CD4-positive, alpha-beta memory T cell (primary cell): ENCODE data around the gene PLA2G4B. TPM values are rescaled to one million over a fixed set of nuclear protein-coding genes. Genes with fewer than 3 reads are reported as not detected.
A peak's percentile ranks its signal among the peaks of the same experiment; 100 is the strongest.

Experiments used
- CTCF ChIA-PET: fragments of 350-600 bp; sonication (Branson Sonifier 250); formaldehyde crosslinking; loops from one replicate; lab custom pipeline; 2021; ENCODE audit warnings: inconsistent platforms; ENCODE audit not compliant: partially characterized antibody; lab: Charles Lee
- POLR2A ChIA-PET: fragments of 350-600 bp; sonication (Branson Sonifier 250); formaldehyde crosslinking; loops from one replicate; lab custom pipeline; 2021; ENCODE audit not compliant: partially characterized antibody; lab: Charles Lee
- DNase-seq, 5 donors: peaks; one replicate each; pipeline versions ENCODE4 v3.0.0 to v3.0.0-alpha.2; 2020 to 2022; ENCODE audit warnings: mixed read lengths in 1 of 5
- H3K27ac ChIP-seq: one replicate; pipeline ENCODE4 v1.7.0; 2013; ENCODE audit warnings: low read depth, low read length
- H3K27me3 ChIP-seq: 2 replicates; pipeline ENCODE4 v1.7.0; 2013; ENCODE audit warnings: mild to moderate bottlenecking, low read length, moderate library complexity; ENCODE audit not compliant: insufficient read depth
- H3K36me3 ChIP-seq: 2 replicates; pipeline ENCODE4 v1.7.0; 2013; ENCODE audit warnings: mild to moderate bottlenecking, low read length, moderate library complexity; ENCODE audit not compliant: insufficient read depth
- H3K4me1 ChIP-seq: 2 replicates; pipeline ENCODE4 v1.7.0; 2013; ENCODE audit warnings: mild to moderate bottlenecking, low read length, moderate library complexity; ENCODE audit not compliant: insufficient read depth
- H3K4me3 ChIP-seq, 2 donors: one replicate each; pipeline ENCODE4 v1.7.0; 2013; ENCODE audit warnings: low read length in 2 of 2, mild to moderate bottlenecking in 1 of 2
- H3K9me3 ChIP-seq, 2 donors: one replicate each; pipeline ENCODE4 v1.7.0; 2013; ENCODE audit warnings: low read length in 2 of 2, control low read depth in 1 of 2; ENCODE audit not compliant: control insufficient read depth in 1 of 2
- H3K27ac Mint-ChIP-seq, 7 donors: one replicate each; pipeline ENCODE4 v1.8.0; 2020 to 2021; ENCODE audit warnings: mixed read lengths in 7 of 7, mild to moderate bottlenecking in 6 of 7, inconsistent platforms in 3 of 7, moderate library complexity in 3 of 7
- H3K27me3 Mint-ChIP-seq, 2 donors: one replicate each; pipeline ENCODE4 v1.8.0; 2020 to 2021; ENCODE audit warnings: mixed read lengths in 2 of 2
- H3K36me3 Mint-ChIP-seq, 2 donors: one replicate each; pipeline ENCODE4 v1.8.0; 2020 to 2021; ENCODE audit warnings: mixed read lengths in 2 of 2, inconsistent platforms in 1 of 2, mild to moderate bottlenecking in 1 of 2
- H3K4me1 Mint-ChIP-seq, 4 donors: one replicate each; pipeline ENCODE4 v1.8.0; 2020 to 2021; ENCODE audit warnings: mixed read lengths in 4 of 4, mild to moderate bottlenecking in 1 of 4
- H3K4me3 Mint-ChIP-seq, 8 donors: one replicate each; pipeline ENCODE4 v1.8.0; 2020 to 2021; ENCODE audit warnings: mixed read lengths in 8 of 8, mild to moderate bottlenecking in 7 of 8, moderate library complexity in 6 of 8, inconsistent platforms in 3 of 8
- H3K9me3 Mint-ChIP-seq, 8 donors: one replicate each; pipeline ENCODE4 v1.8.0; 2020 to 2021; ENCODE audit warnings: mixed read lengths in 8 of 8, mild to moderate bottlenecking in 5 of 8, inconsistent platforms in 3 of 8, moderate library complexity in 1 of 8
- intact Hi-C: fragments of 100-400 bp; cut with micrococcal nuclease; formaldehyde crosslinking; loops from one replicate; pipeline ENCODE4 v1.15.1; 2023
- polyA plus RNA-seq, 2 donors: library from polyadenylated mRNA; unstranded; fragments of 300-500 nt; fragmentation: Illumina TruSeq; gene quantifications; one replicate each; pipeline ENCODE4 v1.2.3, GENCODE V29; 2021
- total RNA-seq, 2 experiments: library from RNA; stranded (reverse); gene quantifications; one replicate each; pipeline ENCODE4 v1.2.3, GENCODE V29; 2021

PLA2G4B gene
- total and polyA plus RNA-seq, 4 experiments from 2014 or later: 1.5 to 64.9 (median 33.7) TPM

DNA sequence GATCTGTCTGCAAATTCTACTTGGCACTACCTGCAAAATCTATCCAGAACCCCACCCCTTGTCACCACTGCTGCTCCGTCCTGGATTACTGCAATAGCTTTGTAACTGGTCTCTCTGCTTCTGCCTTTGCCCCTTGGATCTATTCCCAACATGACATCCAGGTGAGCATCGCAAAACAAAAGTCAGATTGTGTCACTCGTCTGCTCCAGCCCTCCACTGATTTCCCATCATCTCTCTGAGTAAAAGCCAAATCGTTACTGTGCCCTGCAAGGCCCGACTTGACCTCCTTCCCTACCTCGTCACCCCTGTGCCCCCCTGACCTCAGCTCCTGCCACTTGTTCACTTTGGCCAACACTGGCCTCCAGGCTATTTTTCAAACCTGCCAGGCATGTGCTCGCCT is 45.8 kb downstream of the PLA2G4B start:
- CTCF ChIA-PET: interaction anchor here (1.1 kb wide), 1 partner anchor 20 kb away, joined by 3 read pairs; no protein-coding TSS in a partner anchor
- Histone ChIP-seq H3K27me3 (no peaks in the 10 kb centered on the region), H3K9me3 (no peaks in the 10 kb centered on the region), H3K36me3 (no peaks in the 10 kb centered on the region), H3K4me3 (no peak overlapping the region), H3K27ac (no peak overlapping the region), H3K4me1 (peaks cover 18% of the 10 kb centered on the region)
- Mint-ChIP-seq H3K4me1 (peaks cover 10 to 34% (median 22%) of the 10 kb centered on the region in 4 donors), H3K9me3 (no peaks in the 10 kb centered on the region), H3K36me3 (no peaks in the 10 kb centered on the region), H3K4me3 (peak overlapping the region in 1 of 8 donors; percentile 48), H3K27ac (peak overlapping the region in 2 of 7 donors; percentile 58 to 59), H3K27me3 (peaks cover 0 to 10% of the 10 kb centered on the region in 2 donors)
- intact Hi-C loops: no loop called here
- POLR2A ChIA-PET: no interaction called here
- no peak for DNase-seq

DNA sequence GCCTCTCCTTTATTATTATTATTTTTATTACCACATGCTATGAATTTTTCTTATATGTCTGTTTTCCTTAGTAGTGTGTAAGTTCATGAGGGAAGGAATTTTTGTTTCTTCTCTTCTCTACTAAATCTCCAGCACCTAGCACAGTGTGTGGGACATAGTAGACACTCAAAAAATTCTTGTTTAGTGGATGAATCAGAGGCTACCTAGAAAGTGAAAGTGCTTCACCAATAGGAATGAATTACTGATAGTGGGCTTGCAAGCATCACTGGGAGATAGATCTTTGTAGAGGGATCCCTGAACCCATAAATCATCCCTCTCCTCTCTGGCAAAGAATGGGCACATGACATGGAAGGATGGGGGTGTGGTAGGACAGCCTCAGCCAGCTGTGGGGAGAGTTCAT is 46.7 kb downstream of the PLA2G4B start:
- Mint-ChIP-seq H3K4me1 (peaks cover 10 to 41% (median 24%) of the 10 kb centered on the region in 4 donors), H3K4me3 (no peak overlapping the region), H3K9me3 (no peaks in the 10 kb centered on the region), H3K27ac (peak overlapping the region in 1 of 7 donors; percentile 36), H3K36me3 (no peaks in the 10 kb centered on the region), H3K27me3 (peaks cover 0 to 9% of the 10 kb centered on the region in 2 donors)
- Histone ChIP-seq H3K27me3 (no peaks in the 10 kb centered on the region), H3K27ac (no peak overlapping the region), H3K9me3 (no peaks in the 10 kb centered on the region), H3K36me3 (no peaks in the 10 kb centered on the region), H3K4me1 (peaks cover 18% of the 10 kb centered on the region), H3K4me3 (no peak overlapping the region)
- POLR2A ChIA-PET: interaction anchor here (2.2 kb wide), 1 partner anchor 10 kb away, joined by 10 read pairs; no protein-coding TSS in a partner anchor
- intact Hi-C loops: no loop called here
- CTCF ChIA-PET: interaction anchor here (1.1 kb wide), 1 partner anchor 19 kb away, joined by 3 read pairs; no protein-coding TSS in a partner anchor
- DNase-seq: no peak

DNA sequence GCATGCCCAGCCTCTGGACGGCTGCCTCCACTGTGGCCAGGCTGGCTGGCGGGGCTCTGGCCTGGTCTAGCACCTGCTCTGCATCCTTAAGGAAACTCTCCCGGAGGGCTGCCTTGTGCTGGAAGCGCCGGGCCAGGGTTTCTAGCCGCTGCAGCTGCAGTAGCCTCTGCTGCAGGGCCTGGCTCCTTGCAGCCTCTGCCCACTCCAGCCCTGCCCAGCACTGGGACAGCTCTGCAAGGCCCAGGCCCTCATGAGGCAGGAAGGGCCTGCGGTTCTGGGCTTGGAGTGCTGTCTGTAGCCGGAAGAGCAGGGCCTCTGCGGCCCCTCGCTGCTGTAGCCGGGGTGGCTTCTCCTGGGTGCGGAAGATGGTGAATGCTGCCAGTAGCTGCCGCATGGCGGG is 47.2 kb downstream of the PLA2G4B start:
- peaks cover 18% of the 10 kb centered on the region for H3K4me1 ChIP-seq
- H3K9me3 Mint-ChIP-seq: no peaks in the 10 kb centered on the region
- no peak overlapping the region for H3K4me3 ChIP-seq
- H3K27ac ChIP-seq: no peak overlapping the region
- H3K27me3 Mint-ChIP-seq: peaks cover 0 to 5% of the 10 kb centered on the region in 2 donors
- H3K27ac Mint-ChIP-seq: no peak overlapping the region
- H3K9me3 ChIP-seq: no peaks in the 10 kb centered on the region
- POLR2A ChIA-PET: interaction anchor here (0.6 to 2.2 kb wide), 3 partner anchors 10 to 111 kb away, joined by 3 to 10 read pairs (median 4); partner anchors contain the start of gene MAPKBP1
- H3K36me3 Mint-ChIP-seq: no peaks in the 10 kb centered on the region
- no peak for DNase-seq
- H3K36me3 ChIP-seq: no peaks in the 10 kb centered on the region
- no peak overlapping the region for H3K4me3 Mint-ChIP-seq
- peaks cover 10 to 41% (median 26%) of the 10 kb centered on the region in 4 donors for H3K4me1 Mint-ChIP-seq
- intact Hi-C loops: no loop called here
- no peaks in the 10 kb centered on the region for H3K27me3 ChIP-seq
- CTCF ChIA-PET: interaction anchor here (0.9 to 1.1 kb wide), 3 partner anchors 9 to 113 kb away, joined by 3 read pairs; no protein-coding TSS in a partner anchor

DNA sequence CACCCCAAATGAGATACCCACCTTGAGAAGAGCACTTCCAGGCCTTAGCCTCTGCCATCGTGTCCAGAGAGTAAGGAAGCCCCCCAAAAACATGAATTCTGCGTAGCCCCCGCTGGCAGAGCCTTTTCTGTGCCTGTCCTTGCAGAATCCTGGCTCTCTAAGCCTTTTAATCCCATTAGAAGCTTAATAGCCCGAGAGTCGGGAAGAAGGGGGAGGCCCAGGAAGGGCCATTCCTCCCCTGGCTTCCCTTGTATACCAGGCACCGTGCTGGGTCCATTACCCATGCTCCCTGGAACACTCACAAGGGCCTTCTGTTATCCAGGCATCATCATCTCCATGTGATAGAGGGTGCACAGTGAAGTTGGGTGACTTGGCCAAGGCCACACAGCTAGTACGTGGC is 48.1 kb downstream of the PLA2G4B start:
- CTCF ChIA-PET: interaction anchor here (0.9 to 2.0 kb wide), 3 partner anchors 8 to 114 kb away, joined by 3 to 6 read pairs (median 3); no protein-coding TSS in a partner anchor
- intact Hi-C loops: no loop called here
- no peaks in the 10 kb centered on the region for H3K27me3 ChIP-seq
- Mint-ChIP-seq H3K4me1 (peaks cover 10 to 34% (median 25%) of the 10 kb centered on the region in 4 donors), H3K4me3 (no peak overlapping the region), H3K36me3 (no peaks in the 10 kb centered on the region), H3K9me3 (no peaks in the 10 kb centered on the region), H3K27ac (no peak overlapping the region), H3K27me3 (no peaks in the 10 kb centered on the region)
- no peaks in the 10 kb centered on the region for H3K36me3 ChIP-seq
- H3K4me3 ChIP-seq: no peak overlapping the region
- POLR2A ChIA-PET: interaction anchor here (0.6 to 2.2 kb wide), 3 partner anchors 9 to 112 kb away, joined by 3 to 10 read pairs (median 4); partner anchors contain the start of gene MAPKBP1
- H3K9me3 ChIP-seq: no peaks in the 10 kb centered on the region
- peaks cover 14% of the 10 kb centered on the region for H3K4me1 ChIP-seq
- no peak overlapping the region for H3K27ac ChIP-seq
- DNase-seq: no peak

DNA sequence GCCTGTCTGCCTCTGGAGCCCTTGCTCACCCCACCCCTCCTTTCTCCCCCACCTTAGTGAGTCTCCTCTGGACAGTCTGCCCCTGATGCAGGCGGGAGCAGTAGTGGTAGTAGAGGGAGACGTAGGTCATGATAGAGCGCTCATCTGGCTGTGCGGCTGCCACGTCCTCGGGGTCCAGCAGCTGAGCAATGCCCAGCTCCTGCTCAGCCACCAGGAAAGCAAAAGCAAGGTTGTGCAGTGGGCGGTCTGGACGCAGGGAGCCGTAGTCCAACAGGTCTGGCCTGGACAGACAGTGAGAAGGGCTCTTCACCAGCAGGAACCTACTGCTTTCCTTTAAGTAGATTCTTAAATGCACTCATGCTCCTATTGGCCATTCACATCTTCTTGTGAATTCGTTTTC is 48.5 kb downstream of the PLA2G4B start:
- ChIA-PET POLR2A (interaction anchor here (0.8 to 2.2 kb wide), 2 partner anchors 8 to 35 kb away, joined by 3 to 10 read pairs; no protein-coding TSS in a partner anchor), CTCF (interaction anchor here (2.0 kb wide), 1 partner anchor 18 kb away, joined by 6 read pairs; no protein-coding TSS in a partner anchor)
- no peaks in the 10 kb centered on the region for H3K9me3 Mint-ChIP-seq
- no peaks in the 10 kb centered on the region for H3K27me3 ChIP-seq
- peaks cover 19% of the 10 kb centered on the region for H3K4me1 ChIP-seq
- H3K36me3 Mint-ChIP-seq: no peaks in the 10 kb centered on the region
- H3K27me3 Mint-ChIP-seq: no peaks in the 10 kb centered on the region
- H3K9me3 ChIP-seq: no peaks in the 10 kb centered on the region
- no peaks in the 10 kb centered on the region for H3K36me3 ChIP-seq
- peak overlapping the region in 3 of 7 donors; percentile 35 to 68 (median 57) for H3K27ac Mint-ChIP-seq
- no peak overlapping the region for H3K27ac ChIP-seq
- DNase-seq: no peak
- peak overlapping the region in 1 of 8 donors; percentile 54 for H3K4me3 Mint-ChIP-seq
- intact Hi-C loops: no loop called here
- no peak overlapping the region for H3K4me3 ChIP-seq
- H3K4me1 Mint-ChIP-seq: peaks cover 10 to 38% (median 25%) of the 10 kb centered on the region in 4 donors

DNA sequence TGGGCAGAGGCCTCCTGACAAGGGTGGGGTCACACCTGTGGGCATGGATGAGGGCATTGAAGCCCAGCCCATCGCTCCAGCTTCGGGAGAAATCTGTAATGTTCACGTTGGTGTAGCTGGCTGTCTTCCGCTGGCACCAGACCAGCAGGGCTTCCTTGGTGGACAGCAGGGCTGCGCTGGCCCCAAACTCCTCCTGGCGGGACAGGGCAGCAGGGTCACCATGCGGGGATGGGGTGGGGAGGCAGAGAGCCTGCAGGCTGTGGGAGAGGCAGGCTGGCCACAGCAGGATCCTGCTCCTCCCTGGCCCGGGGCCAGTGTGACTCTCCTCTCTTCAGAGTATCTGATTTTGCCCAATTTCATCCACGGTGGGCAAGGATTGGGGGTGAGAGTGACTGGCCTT is 49.2 kb downstream of the PLA2G4B start:
- Mint-ChIP-seq H3K27ac (peak overlapping the region in 1 of 7 donors; percentile 55), H3K9me3 (peaks cover 0 to 1% (median 0%) of the 10 kb centered on the region in 8 donors), H3K4me3 (no peak overlapping the region), H3K36me3 (no peaks in the 10 kb centered on the region), H3K27me3 (no peaks in the 10 kb centered on the region), H3K4me1 (peaks cover 13 to 45% (median 28%) of the 10 kb centered on the region in 4 donors)
- ChIA-PET CTCF (interaction anchor here (2.0 kb wide), 1 partner anchor 17 kb away, joined by 6 read pairs; no protein-coding TSS in a partner anchor), POLR2A (interaction anchor here (0.8 kb wide), 1 partner anchor 36 kb away, joined by 3 read pairs; no protein-coding TSS in a partner anchor)
- Histone ChIP-seq H3K4me3 (no peak overlapping the region), H3K27me3 (no peaks in the 10 kb centered on the region), H3K4me1 (peaks cover 26% of the 10 kb centered on the region), H3K27ac (no peak overlapping the region), H3K9me3 (no peaks in the 10 kb centered on the region), H3K36me3 (no peaks in the 10 kb centered on the region)
- no peak for DNase-seq
- intact Hi-C loops: no loop called here

DNA sequence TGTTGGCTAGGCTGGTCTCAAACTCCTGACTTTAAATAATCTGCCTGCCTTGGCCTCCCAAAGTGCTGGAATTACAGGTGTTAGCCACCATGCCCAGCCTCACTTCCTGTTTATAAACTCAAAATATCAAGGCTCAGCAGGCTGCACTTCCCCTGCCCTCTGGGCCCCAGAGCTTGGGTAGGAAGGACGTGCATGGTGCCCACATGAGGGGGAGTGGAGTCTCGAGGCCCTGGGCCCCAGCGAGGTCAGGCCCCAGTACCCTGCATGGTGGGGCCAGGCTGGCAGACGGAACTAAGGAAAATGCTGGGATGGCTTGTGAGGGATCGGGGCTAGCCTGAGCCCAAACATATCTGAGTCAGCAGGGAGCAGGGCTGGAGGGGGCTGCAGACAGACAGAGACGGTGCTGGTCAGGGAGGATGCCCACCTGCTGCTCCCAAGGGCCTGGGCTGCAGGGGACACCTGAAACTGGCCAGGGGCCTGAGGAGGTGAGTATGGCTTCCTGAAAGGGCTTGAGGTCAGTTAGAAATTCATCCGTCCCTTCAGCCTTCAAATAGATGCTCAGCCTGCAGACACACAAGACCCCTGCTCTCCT is 50.1 kb downstream of the PLA2G4B start:
- Histone ChIP-seq H3K27me3 (no peaks in the 10 kb centered on the region), H3K27ac (no peak overlapping the region), H3K4me3 (no peak overlapping the region), H3K9me3 (no peaks in the 10 kb centered on the region), H3K4me1 (peaks cover 35% of the 10 kb centered on the region), H3K36me3 (no peaks in the 10 kb centered on the region)
- intact Hi-C loops: no loop called here
- Mint-ChIP-seq H3K27me3 (no peaks in the 10 kb centered on the region), H3K4me1 (peaks cover 16 to 54% (median 32%) of the 10 kb centered on the region in 4 donors), H3K4me3 (peak overlapping the region in 1 of 8 donors; percentile 38), H3K27ac (peak overlapping the region in 5 of 7 donors; percentile 57 to 91 (median 80)), H3K9me3 (peaks cover 0 to 1% (median 0%) of the 10 kb centered on the region in 8 donors), H3K36me3 (no peaks in the 10 kb centered on the region)
- no peak for DNase-seq
- ChIA-PET CTCF (no interaction called here), POLR2A (no interaction called here)
